B cell (primary cell): Measurements from ENCODE around the gene SF1. TPM values are rescaled to one million over a fixed set of nuclear protein-coding genes. Genes with fewer than 3 reads are reported as not detected.
A peak's percentile ranks its signal among the peaks of the same experiment; 100 is the strongest.

Experiments used
- ATAC-seq: fragments of 200-7000 bp; cut with Tn5 transposase; one replicate; pipeline ENCODE4 v1.10.0; 2021; ENCODE audit warnings: low read depth, mild to moderate bottlenecking, moderate number of reproducible peaks, moderate library complexity
- CTCF ChIA-PET: fragments of 350-600 bp; sonication (Branson Sonifier 250); formaldehyde crosslinking; loops from one replicate; lab custom pipeline; 2021; ENCODE audit warnings: antibody characterized with exemption, inconsistent platforms; lab: Charles Lee
- POLR2A ChIA-PET: fragments of 350-600 bp; sonication (Branson Sonifier 250); formaldehyde crosslinking; loops from one replicate; lab custom pipeline; 2021; ENCODE audit warnings: antibody characterized with exemption; lab: Charles Lee
- DNase-seq: peaks from one replicate; pipeline ENCODE4 v3.0.0; 2013
- H2AFZ ChIP-seq: 2 replicates; pipeline ENCODE4 v1.6.1; 2012; ENCODE audit warnings: mild to moderate bottlenecking, low read depth, low read length; ENCODE audit not compliant: insufficient read depth, poor library complexity, severe bottlenecking
- H3K27ac ChIP-seq, 2 donors: 1 replicate in 1 of 2; 2 replicates in 1 of 2; pipeline ENCODE4 v1.5.1; 2012 to 2013; ENCODE audit warnings: low read length in 2 of 2, mild to moderate bottlenecking in 2 of 2, moderate library complexity in 1 of 2
- H3K27me3 ChIP-seq, 4 experiments: fragments of 200-600 bp in 1 of 4; sonication (generic) in 1 of 4; replicated peaks in 1 of 4; 1 replicate in 2 of 4; 2 replicates in 2 of 4; pipeline versions ENCODE4 v1.6.1 to v1.7.0; 2013 to 2016; ENCODE audit warnings: low read length in 3 of 4, mild to moderate bottlenecking in 2 of 4, mixed read lengths in 1 of 4, moderate library complexity in 1 of 4; ENCODE audit not compliant: insufficient read depth in 4 of 4, control insufficient read depth in 3 of 4; ENCODE audit errors: control extremely low read depth in 1 of 4
- H3K36me3 ChIP-seq, 2 experiments: replicated peaks in 1 of 2; 1 replicate in 1 of 2; 2 replicates in 1 of 2; pipeline versions ENCODE4 v1.6.1 to v1.7.1; 2013; ENCODE audit warnings: low read length in 1 of 2; ENCODE audit not compliant: insufficient read depth in 2 of 2, control insufficient read depth in 1 of 2; ENCODE audit errors: control extremely low read depth in 1 of 2, extremely low read depth in 1 of 2
- H3K4me1 ChIP-seq, 2 donors: fragments of 200-600 bp in 1 of 2; sonication (generic) in 1 of 2; 1 replicate in 1 of 2; 2 replicates in 1 of 2; pipeline versions ENCODE4 v1.5.1 to v1.6.1; 2013 to 2017; ENCODE audit warnings: low read length in 2 of 2; ENCODE audit not compliant: control insufficient read depth in 2 of 2, insufficient read depth in 2 of 2
- H3K4me2 ChIP-seq: replicated peaks from 2 replicates; pipeline ENCODE3; 2012; ENCODE audit warnings: mild to moderate bottlenecking, low read depth, low read length; ENCODE audit not compliant: poor library complexity, severe bottlenecking
- H3K4me3 ChIP-seq, 5 experiments: fragments of 200-600 bp in 1 of 5; sonication (generic) in 1 of 5; 1 replicate in 3 of 5; 2 replicates in 2 of 5; pipeline versions ENCODE4 v1.5.1 to v1.7.0; 2011 to 2016; ENCODE audit warnings: low read length in 4 of 5, mild to moderate bottlenecking in 4 of 5, low read depth in 2 of 5, control low read depth in 1 of 5, moderate library complexity in 1 of 5; ENCODE audit not compliant: insufficient read depth in 1 of 5; ENCODE audit errors: control extremely low read depth in 1 of 5, extremely low read depth in 1 of 5
- H3K79me2 ChIP-seq: fragments of 200-600 bp; sonication (generic); one replicate; pipeline ENCODE4 v1.6.0; 2016; ENCODE audit warnings: low read length; ENCODE audit not compliant: control insufficient read depth, insufficient read depth
- H3K9ac ChIP-seq: fragments of 200-600 bp; sonication (generic); 2 replicates; pipeline ENCODE4 v1.6.1; 2017; ENCODE audit warnings: mild to moderate bottlenecking, low read length, moderate library complexity
- H3K9me3 ChIP-seq, 3 donors: one replicate each; pipeline versions ENCODE4 v1.6.1 to v1.7.1; 2013; ENCODE audit warnings: low read length in 2 of 3; ENCODE audit not compliant: control insufficient read depth in 2 of 3, insufficient read depth in 1 of 3; ENCODE audit errors: control extremely low read depth in 1 of 3
- H4K20me1 ChIP-seq: 2 replicates; pipeline ENCODE4 v1.6.0; 2012; ENCODE audit warnings: mild to moderate bottlenecking, low read length; ENCODE audit not compliant: insufficient read depth, control insufficient read depth, poor library complexity, severe bottlenecking
- H3K27ac Mint-ChIP-seq: one replicate; pipeline ENCODE4 v1.8.0; 2021; ENCODE audit warnings: mixed read lengths
- H3K27me3 Mint-ChIP-seq: one replicate; pipeline ENCODE4 v1.8.0; 2021; ENCODE audit warnings: mixed read lengths
- H3K4me1 Mint-ChIP-seq: one replicate; pipeline ENCODE4 v1.8.0; 2021; ENCODE audit warnings: mixed read lengths
- H3K4me3 Mint-ChIP-seq: one replicate; pipeline ENCODE4 v1.8.0; 2021; ENCODE audit warnings: mixed read lengths
- H3K9me3 Mint-ChIP-seq: one replicate; pipeline ENCODE4 v1.8.0; 2022; ENCODE audit warnings: mixed read lengths; ENCODE audit not compliant: insufficient read depth
- EZH2 ChIP-seq: IDR thresholded peaks from 2 replicates; pipeline ENCODE4 v1.6.1; 2012; ENCODE audit warnings: borderline replicate concordance, low read depth, mild to moderate bottlenecking, moderate library complexity, low read length; ENCODE audit not compliant: insufficient read depth, poor library complexity, severe bottlenecking
- WGBS: methylation state at CpG from one replicate; pipeline ENCODE4 v1.1.5; 2013; ENCODE audit warnings: missing lambda C conversion rate; ENCODE audit not compliant: insufficient coverage; 5-methylcytosine and 5-hydroxymethylcytosine counted together
- intact Hi-C: fragments of 100-400 bp; cut with micrococcal nuclease; formaldehyde crosslinking; loops from one replicate; pipeline ENCODE4 v1.10.0; 2022
- polyA plus RNA-seq: library from polyadenylated mRNA; depleted of rRNA; stranded (reverse); fragments of >200 nt; gene quantifications from 2 replicates; pipeline ENCODE4 v1.2.3, GENCODE V29; 2012
- total RNA-seq, 2 donors: library from RNA; stranded (reverse); fragments of 120-200 nt in 1 of 2; gene quantifications; 1 replicate in 1 of 2; 2 replicates in 1 of 2; pipeline versions ENCODE4 v1.2.3 to v1.2.4, GENCODE V29; 2013 to 2022
- TF ChIP-seq, protein P1 (sequence below): fragments of 200-600 bp; IDR thresholded peaks from one replicate; pipeline ENCODE4 v1.8.0; 2022; ENCODE audit warnings: antibody characterized with exemption, mild to moderate bottlenecking

Gene SF1
- total and polyA plus RNA-seq, 2 donors (not counting 1 experiment from before 2014, with no cell fraction given), result 369 to 931 TPM

DNA sequence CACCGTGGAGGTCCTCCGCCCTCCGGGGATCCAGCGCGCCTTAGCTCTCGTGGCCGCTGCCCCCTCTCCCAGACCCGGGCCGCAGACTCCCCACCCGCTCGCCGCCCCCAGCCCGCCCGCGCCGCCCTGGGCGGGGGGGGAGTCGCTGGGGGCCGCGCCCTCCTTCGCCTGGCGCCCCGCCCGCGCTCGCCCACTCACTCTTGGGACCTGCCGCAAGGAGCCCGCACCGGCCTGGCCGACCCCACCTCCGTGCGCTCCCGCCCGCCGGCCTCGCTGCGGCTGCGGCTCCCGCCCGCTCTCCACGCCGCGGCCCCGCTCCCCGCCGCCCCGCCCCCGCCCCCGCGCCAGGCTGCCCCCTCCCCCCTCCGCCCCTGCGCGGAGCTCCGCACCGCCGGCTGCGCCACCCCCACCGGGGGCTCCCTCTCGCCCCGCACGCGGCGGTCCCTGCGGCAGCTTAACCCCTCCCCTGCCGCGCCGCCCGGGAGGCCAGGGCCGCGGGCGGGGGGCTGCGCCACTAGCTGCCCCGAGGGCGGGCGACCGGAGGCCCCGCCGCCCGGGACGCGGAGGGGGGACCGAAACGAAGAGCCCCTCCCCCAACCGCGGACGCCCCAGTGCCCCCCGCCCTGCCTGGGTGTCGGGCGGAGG, 33.7 kb downstream of the SF1 start:
- H3K79me2 ChIP-seq, result peaks cover 46% of the 10 kb centered on the region
- peak overlapping the region; percentile 100 for H3K27ac Mint-ChIP-seq
- POLR2A ChIA-PET, result interaction anchor here (0.6 to 8.9 kb wide), 21 partner anchors 11 to 960 kb away, joined by 3 to 175 read pairs (median 4); partner anchors contain the start of genes CDC42BPG, EHD1, FAU and MAP4K2
- H3K4me3 Mint-ChIP-seq, result peak overlapping the region; percentile 97
- peak overlapping the region; percentile 94 for H3K9ac ChIP-seq
- H3K4me1 Mint-ChIP-seq, result peaks cover 55% of the 10 kb centered on the region
- no peaks in the 10 kb centered on the region for H3K27me3 Mint-ChIP-seq
- WGBS, result under 1% methylated on average over 61 of the region's 89 CpGs
- H4K20me1 ChIP-seq, result peaks cover 44% of the 10 kb centered on the region
- H3K27me3 ChIP-seq, result no peaks in the 10 kb centered on the region
- H3K9me3 ChIP-seq, result no peaks in the 10 kb centered on the region
- TF ChIP-seq EZH2, result no peak
- TF ChIP-seq, protein P1, sequence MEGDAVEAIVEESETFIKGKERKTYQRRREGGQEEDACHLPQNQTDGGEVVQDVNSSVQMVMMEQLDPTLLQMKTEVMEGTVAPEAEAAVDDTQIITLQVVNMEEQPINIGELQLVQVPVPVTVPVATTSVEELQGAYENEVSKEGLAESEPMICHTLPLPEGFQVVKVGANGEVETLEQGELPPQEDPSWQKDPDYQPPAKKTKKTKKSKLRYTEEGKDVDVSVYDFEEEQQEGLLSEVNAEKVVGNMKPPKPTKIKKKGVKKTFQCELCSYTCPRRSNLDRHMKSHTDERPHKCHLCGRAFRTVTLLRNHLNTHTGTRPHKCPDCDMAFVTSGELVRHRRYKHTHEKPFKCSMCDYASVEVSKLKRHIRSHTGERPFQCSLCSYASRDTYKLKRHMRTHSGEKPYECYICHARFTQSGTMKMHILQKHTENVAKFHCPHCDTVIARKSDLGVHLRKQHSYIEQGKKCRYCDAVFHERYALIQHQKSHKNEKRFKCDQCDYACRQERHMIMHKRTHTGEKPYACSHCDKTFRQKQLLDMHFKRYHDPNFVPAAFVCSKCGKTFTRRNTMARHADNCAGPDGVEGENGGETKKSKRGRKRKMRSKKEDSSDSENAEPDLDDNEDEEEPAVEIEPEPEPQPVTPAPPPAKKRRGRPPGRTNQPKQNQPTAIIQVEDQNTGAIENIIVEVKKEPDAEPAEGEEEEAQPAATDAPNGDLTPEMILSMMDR, result no peak
- H3K4me3 ChIP-seq, result peak overlapping the region; percentile 71 to 99 (median 86)
- H3K4me2 ChIP-seq, result peak overlapping the region; percentile 99
- peaks cover 22 to 42% of the 10 kb centered on the region in 2 donors for H3K4me1 ChIP-seq
- peak overlapping the region; percentile 75 for H2AFZ ChIP-seq
- H3K36me3 ChIP-seq, result peaks cover 0 to 26% of the 10 kb centered on the region in 2 experiments
- intact Hi-C loops, result loop anchor here (1.0 to 10.0 kb wide), 8 partner anchors 28 to 830 kb away; partner anchors contain the start of genes CDC42BPG, EHBP1L1, EHD1 and FAM89B
- H3K9me3 Mint-ChIP-seq, result no peaks in the 10 kb centered on the region
- ATAC-seq (peak; percentile 6), DNase-seq (no peak)
- H3K27ac ChIP-seq, result peak overlapping the region; percentile 97 to 98
- CTCF ChIA-PET, result interaction anchor here (0.7 to 13.7 kb wide), 15 partner anchors 9 to 148 kb away, joined by 3 to 280 read pairs (median 10); partner anchors contain the start of genes CDC42BPG, MAP4K2 and SF1
